HepG2 (cell line): Measurements from ENCODE around the gene HBE1.

Source experiments
- ZNF260 ChIP-seq: sonication (generic); formaldehyde crosslinking; IDR thresholded peaks from 2 replicates; pipeline ENCODE4 v1.4.0; 2020; ENCODE audit warnings: missing genetic modification reagents, low read depth, mild to moderate bottlenecking, borderline replicate concordance
- ZNF776 ChIP-seq: sonication (generic); formaldehyde crosslinking; IDR thresholded peaks from 2 replicates; pipeline ENCODE4 v1.4.0; 2020; ENCODE audit warnings: mild to moderate bottlenecking, missing genetic modification reagents
- ZNF891 ChIP-seq: sonication (generic); formaldehyde crosslinking; IDR thresholded peaks from 2 replicates; pipeline ENCODE4 v1.5.0; 2020; ENCODE audit warnings: mild to moderate bottlenecking, missing genetic modification reagents

GRCh38 chr11:5297721-5298323, 28.1 kb upstream of the HBE1 start:
- TF ChIP-seq ZNF776 (CRISPR knock-in tag) (no peak), ZNF260 (CRISPR knock-in tag) (no peak), ZNF891 (CRISPR knock-in tag) (no peak)
